GM23338 (cell line): Measurements from ENCODE around the gene PGAP6. TPM values are rescaled to one million over a fixed set of nuclear protein-coding genes. Genes with fewer than 3 reads are reported as not detected.

Experiments used
- ATAC-seq: fragments of 200-7000 bp; cut with Tn5 transposase; 3 replicates; pipeline ENCODE4 v1.9.1; 2020
- DNase-seq: peaks from one replicate; pipeline ENCODE4 v3.0.0-alpha.2; 2015; ENCODE audit warnings: low spot score
- H2AFZ ChIP-seq: fragments of 200-600 bp; sonication (generic); 2 replicates; pipeline ENCODE4 v1.8.0; 2016; ENCODE audit warnings: antibody characterized with exemption, mild to moderate bottlenecking, moderate library complexity
- H3F3A ChIP-seq: fragments of 200-600 bp; sonication (generic); replicated peaks from 2 replicates; pipeline ENCODE4 v1.8.0; 2017; ENCODE audit warnings: antibody characterized with exemption, mixed run types, low read depth
- H3K27ac ChIP-seq: fragments of 200-600 bp; sonication (generic); 2 replicates; pipeline ENCODE4 v1.6.1; 2016; ENCODE audit warnings: low read depth
- H3K27me3 ChIP-seq: fragments of 200-600 bp; sonication (generic); 2 replicates; pipeline ENCODE4 v1.8.0; 2016; ENCODE audit warnings: mild to moderate bottlenecking, mixed run types, moderate library complexity; ENCODE audit not compliant: insufficient read depth
- H3K36me3 ChIP-seq: fragments of 200-600 bp; sonication (generic); 2 replicates; pipeline ENCODE4 v1.8.0; 2016; ENCODE audit warnings: mild to moderate bottlenecking; ENCODE audit not compliant: insufficient read depth
- H3K4me1 ChIP-seq: fragments of 200-600 bp; sonication (generic); 2 replicates; pipeline ENCODE4 v1.8.0; 2016; ENCODE audit warnings: mild to moderate bottlenecking, moderate library complexity; ENCODE audit not compliant: insufficient read depth
- H3K4me2 ChIP-seq: fragments of 200-600 bp; sonication (generic); 2 replicates; pipeline ENCODE4 v1.7.1; 2017; ENCODE audit warnings: mixed run types
- H3K4me3 ChIP-seq: fragments of 200-600 bp; sonication (generic); 2 replicates; pipeline ENCODE4 v1.6.1; 2016; ENCODE audit warnings: mixed run types
- H3K79me2 ChIP-seq: fragments of 200-600 bp; sonication (generic); replicated peaks from 2 replicates; pipeline ENCODE4 v1.8.0; 2017; ENCODE audit warnings: mild to moderate bottlenecking; ENCODE audit not compliant: insufficient read depth
- H3K9me2 ChIP-seq: fragments of 200-600 bp; sonication (generic); 2 replicates; pipeline ENCODE4 v1.8.0; 2017; ENCODE audit not compliant: insufficient read depth
- H4K20me1 ChIP-seq: fragments of 200-600 bp; sonication (generic); replicated peaks from 2 replicates; pipeline ENCODE4 v1.8.0; 2017; ENCODE audit warnings: mild to moderate bottlenecking; ENCODE audit not compliant: insufficient read depth
- H3K27ac Mint-ChIP-seq: 2 replicates; pipeline ENCODE4 v1.8.0; 2020; ENCODE audit warnings: inconsistent platforms, mild to moderate bottlenecking, moderate library complexity, mixed read lengths
- H3K27me3 Mint-ChIP-seq: 3 replicates; pipeline ENCODE4 v1.8.0; 2022; ENCODE audit warnings: low read depth, mild to moderate bottlenecking, moderate library complexity, mixed read lengths, inconsistent platforms; ENCODE audit not compliant: insufficient read depth, poor library complexity
- H3K36me3 Mint-ChIP-seq: 3 replicates; pipeline ENCODE4 v1.8.0; 2021; ENCODE audit warnings: low read depth, mild to moderate bottlenecking, inconsistent platforms, moderate library complexity, mixed read lengths
- H3K4me1 Mint-ChIP-seq: 3 replicates; pipeline ENCODE4 v1.8.0; 2020; ENCODE audit warnings: mild to moderate bottlenecking, inconsistent platforms, mixed read lengths
- H3K4me3 Mint-ChIP-seq: 3 replicates; pipeline ENCODE4 v1.8.0; 2021; ENCODE audit warnings: moderate library complexity, mild to moderate bottlenecking, inconsistent platforms, mixed read lengths
- H3K9me3 Mint-ChIP-seq: 3 replicates; pipeline ENCODE4 v1.8.0; 2020; ENCODE audit warnings: moderate library complexity, mild to moderate bottlenecking, inconsistent platforms, mixed read lengths
- CREB1 ChIP-seq: fragments of 250-450 bp; sonication (Bioruptor Pico); IDR thresholded peaks from 2 replicates; pipeline ENCODE4 v1.5.0; 2020; ENCODE audit warnings: low read depth, mild to moderate bottlenecking, moderate library complexity
- ETS1 ChIP-seq: IDR thresholded peaks from 2 replicates; pipeline ENCODE4 v1.6.1; 2016; ENCODE audit warnings: antibody characterized with exemption
- EZH2 ChIP-seq: fragments of 200-600 bp; sonication (generic); IDR thresholded peaks from one replicate; pipeline ENCODE4 v1.8.0; 2017; ENCODE audit warnings: antibody characterized with exemption, mild to moderate bottlenecking, low read depth; ENCODE audit not compliant: unreplicated experiment
- EZH2phosphoT487 ChIP-seq: fragments of 200-600 bp; sonication (generic); IDR thresholded peaks from one replicate; pipeline ENCODE4 v1.8.1; 2018; ENCODE audit warnings: antibody characterized with exemption; ENCODE audit not compliant: unreplicated experiment
- JUNB ChIP-seq: IDR thresholded peaks from one replicate; pipeline ENCODE4 v1.6.1; 2016; ENCODE audit warnings: antibody characterized with exemption; ENCODE audit not compliant: unreplicated experiment
- NANOG ChIP-seq: IDR thresholded peaks from 2 replicates; pipeline ENCODE4 v1.6.1; 2016; ENCODE audit warnings: antibody characterized with exemption, borderline replicate concordance
- POLR2AphosphoS5 ChIP-seq: IDR thresholded peaks from 2 replicates; pipeline ENCODE4 v1.6.1; 2016; ENCODE audit warnings: antibody characterized with exemption, low read depth
- REST ChIP-seq: IDR thresholded peaks from one replicate; pipeline ENCODE4 v1.6.1; 2018; ENCODE audit warnings: antibody characterized with exemption; ENCODE audit not compliant: unreplicated experiment
- STAT1 ChIP-seq: IDR thresholded peaks from one replicate; pipeline ENCODE4 v1.6.1; 2016; ENCODE audit warnings: antibody characterized with exemption; ENCODE audit not compliant: unreplicated experiment
- ZNF114 ChIP-seq: fragments of 250-450 bp; sonication (Bioruptor Pico); IDR thresholded peaks from 2 replicates; pipeline ENCODE4 v1.5.0; 2020; ENCODE audit warnings: mild to moderate bottlenecking, moderate library complexity
- ZNF331 ChIP-seq: fragments of 250-450 bp; sonication (Bioruptor Pico); IDR thresholded peaks from 2 replicates; pipeline ENCODE4 v1.5.0; 2020; ENCODE audit warnings: low read depth, mild to moderate bottlenecking, moderate library complexity
- polyA plus RNA-seq: library from polyadenylated mRNA; unstranded; fragments of >200 nt; fragmentation: Nextera tagmentation; extraction: Ambion mirVana; gene quantifications from 2 replicates; pipeline ENCODE4 v1.2.1, GENCODE V29; 2016
- total RNA-seq: library from RNA; depleted of rRNA; stranded (reverse); fragments of >200 nt; shearing (Covaris generic); gene quantifications from 2 replicates; pipeline ENCODE4 v1.2.3, GENCODE V29; 2014
- TF ChIP-seq, protein P1 (sequence below): fragments of 250-450 bp; sonication (Bioruptor Pico); IDR thresholded peaks from 2 replicates; pipeline ENCODE4 v1.5.0; 2020; ENCODE audit warnings: mild to moderate bottlenecking, moderate library complexity
- TF ChIP-seq, protein P2 (sequence below), 2 experiments: fragments of 200-600 bp in 1 of 2; sonication (generic) in 1 of 2; conservative IDR thresholded peaks; 2 replicates each; pipeline versions ENCODE4 v1.5.1 to v1.6.1; 2016 to 2017; ENCODE audit warnings: antibody characterized with exemption in 2 of 2, low read depth in 2 of 2, mild to moderate bottlenecking in 2 of 2, moderate library complexity in 1 of 2

PGAP6 gene
- total and polyA plus RNA-seq, 2 experiments from 2014 or later, result 25.1 to 112 TPM

- H3K4me3 Mint-ChIP-seq, result no peak overlapping the region; the same call in 2 of the 3 replicates
- DNase-seq (no peak), ATAC-seq (no peak)
- Histone ChIP-seq H3K4me2 (no peak overlapping the region), H3K27ac (0 out of 2 replicates have a peak overlapping the region, but pooled peaks have one; percentile 39), H3K36me3 (no peaks in the 10 kb centered on the region), H3K79me2 (peaks cover 97% of the 10 kb centered on the region), H4K20me1 (peaks cover 58% of the 10 kb centered on the region), H3K27me3 (no peaks in the 10 kb centered on the region), H3F3A (peaks cover 9% of the 10 kb centered on the region), H2AFZ (no peak overlapping the region), H3K4me1 (no peaks in the 10 kb centered on the region; the same call in 1 of the 2 replicates), H3K4me3 (no peak overlapping the region), H3K9me2 (no peaks in the 10 kb centered on the region)
- peaks cover 8% of the 10 kb centered on the region for H3K27me3 Mint-ChIP-seq
- no peaks in the 10 kb centered on the region for H3K9me3 Mint-ChIP-seq
- H3K36me3 Mint-ChIP-seq, result peaks cover 60% of the 10 kb centered on the region
- TF ChIP-seq EZH2phosphoT487 (no peak), ZNF114 (CRISPR knock-in tag) (no peak), EZH2 (no peak), CREB1 (CRISPR knock-in tag) (no peak), ETS1 (no peak), NANOG (no peak), ZNF331 (CRISPR knock-in tag) (no peak), STAT1 (no peak), POLR2AphosphoS5 (no peak), REST (no peak), JUNB (no peak)
- TF ChIP-seq, protein P1, sequence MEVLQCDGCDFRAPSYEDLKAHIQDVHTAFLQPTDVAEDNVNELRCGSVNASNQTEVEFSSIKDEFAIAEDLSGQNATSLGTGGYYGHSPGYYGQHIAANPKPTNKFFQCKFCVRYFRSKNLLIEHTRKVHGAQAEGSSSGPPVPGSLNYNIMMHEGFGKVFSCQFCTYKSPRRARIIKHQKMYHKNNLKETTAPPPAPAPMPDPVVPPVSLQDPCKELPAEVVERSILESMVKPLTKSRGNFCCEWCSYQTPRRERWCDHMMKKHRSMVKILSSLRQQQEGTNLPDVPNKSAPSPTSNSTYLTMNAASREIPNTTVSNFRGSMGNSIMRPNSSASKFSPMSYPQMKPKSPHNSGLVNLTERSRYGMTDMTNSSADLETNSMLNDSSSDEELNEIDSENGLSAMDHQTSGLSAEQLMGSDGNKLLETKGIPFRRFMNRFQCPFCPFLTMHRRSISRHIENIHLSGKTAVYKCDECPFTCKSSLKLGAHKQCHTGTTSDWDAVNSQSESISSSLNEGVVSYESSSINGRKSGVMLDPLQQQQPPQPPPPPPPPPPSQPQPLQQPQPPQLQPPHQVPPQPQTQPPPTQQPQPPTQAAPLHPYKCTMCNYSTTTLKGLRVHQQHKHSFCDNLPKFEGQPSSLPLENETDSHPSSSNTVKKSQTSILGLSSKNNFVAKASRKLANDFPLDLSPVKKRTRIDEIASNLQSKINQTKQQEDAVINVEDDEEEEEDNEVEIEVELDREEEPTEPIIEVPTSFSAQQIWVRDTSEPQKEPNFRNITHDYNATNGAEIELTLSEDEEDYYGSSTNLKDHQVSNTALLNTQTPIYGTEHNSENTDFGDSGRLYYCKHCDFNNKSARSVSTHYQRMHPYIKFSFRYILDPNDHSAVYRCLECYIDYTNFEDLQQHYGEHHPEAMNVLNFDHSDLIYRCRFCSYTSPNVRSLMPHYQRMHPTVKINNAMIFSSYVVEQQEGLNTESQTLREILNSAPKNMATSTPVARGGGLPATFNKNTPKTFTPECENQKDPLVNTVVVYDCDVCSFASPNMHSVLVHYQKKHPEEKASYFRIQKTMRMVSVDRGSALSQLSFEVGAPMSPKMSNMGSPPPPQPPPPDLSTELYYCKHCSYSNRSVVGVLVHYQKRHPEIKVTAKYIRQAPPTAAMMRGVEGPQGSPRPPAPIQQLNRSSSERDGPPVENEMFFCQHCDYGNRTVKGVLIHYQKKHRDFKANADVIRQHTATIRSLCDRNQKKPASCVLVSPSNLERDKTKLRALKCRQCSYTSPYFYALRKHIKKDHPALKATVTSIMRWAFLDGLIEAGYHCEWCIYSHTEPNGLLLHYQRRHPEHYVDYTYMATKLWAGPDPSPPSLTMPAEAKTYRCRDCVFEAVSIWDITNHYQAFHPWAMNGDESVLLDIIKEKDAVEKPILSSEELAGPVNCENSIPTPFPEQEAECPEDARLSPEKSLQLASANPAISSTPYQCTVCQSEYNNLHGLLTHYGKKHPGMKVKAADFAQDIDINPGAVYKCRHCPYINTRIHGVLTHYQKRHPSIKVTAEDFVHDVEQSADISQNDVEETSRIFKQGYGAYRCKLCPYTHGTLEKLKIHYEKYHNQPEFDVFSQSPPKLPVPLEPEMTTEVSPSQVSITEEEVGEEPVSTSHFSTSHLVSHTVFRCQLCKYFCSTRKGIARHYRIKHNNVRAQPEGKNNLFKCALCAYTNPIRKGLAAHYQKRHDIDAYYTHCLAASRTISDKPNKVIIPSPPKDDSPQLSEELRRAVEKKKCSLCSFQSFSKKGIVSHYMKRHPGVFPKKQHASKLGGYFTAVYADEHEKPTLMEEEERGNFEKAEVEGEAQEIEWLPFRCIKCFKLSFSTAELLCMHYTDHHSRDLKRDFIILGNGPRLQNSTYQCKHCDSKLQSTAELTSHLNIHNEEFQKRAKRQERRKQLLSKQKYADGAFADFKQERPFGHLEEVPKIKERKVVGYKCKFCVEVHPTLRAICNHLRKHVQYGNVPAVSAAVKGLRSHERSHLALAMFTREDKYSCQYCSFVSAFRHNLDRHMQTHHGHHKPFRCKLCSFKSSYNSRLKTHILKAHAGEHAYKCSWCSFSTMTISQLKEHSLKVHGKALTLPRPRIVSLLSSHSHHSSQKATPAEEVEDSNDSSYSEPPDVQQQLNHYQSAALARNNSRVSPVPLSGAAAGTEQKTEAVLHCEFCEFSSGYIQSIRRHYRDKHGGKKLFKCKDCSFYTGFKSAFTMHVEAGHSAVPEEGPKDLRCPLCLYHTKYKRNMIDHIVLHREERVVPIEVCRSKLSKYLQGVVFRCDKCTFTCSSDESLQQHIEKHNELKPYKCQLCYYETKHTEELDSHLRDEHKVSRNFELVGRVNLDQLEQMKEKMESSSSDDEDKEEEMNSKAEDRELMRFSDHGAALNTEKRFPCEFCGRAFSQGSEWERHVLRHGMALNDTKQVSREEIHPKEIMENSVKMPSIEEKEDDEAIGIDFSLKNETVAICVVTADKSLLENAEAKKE (CRISPR knock-in tag), result no peak
- TF ChIP-seq, protein P2, sequence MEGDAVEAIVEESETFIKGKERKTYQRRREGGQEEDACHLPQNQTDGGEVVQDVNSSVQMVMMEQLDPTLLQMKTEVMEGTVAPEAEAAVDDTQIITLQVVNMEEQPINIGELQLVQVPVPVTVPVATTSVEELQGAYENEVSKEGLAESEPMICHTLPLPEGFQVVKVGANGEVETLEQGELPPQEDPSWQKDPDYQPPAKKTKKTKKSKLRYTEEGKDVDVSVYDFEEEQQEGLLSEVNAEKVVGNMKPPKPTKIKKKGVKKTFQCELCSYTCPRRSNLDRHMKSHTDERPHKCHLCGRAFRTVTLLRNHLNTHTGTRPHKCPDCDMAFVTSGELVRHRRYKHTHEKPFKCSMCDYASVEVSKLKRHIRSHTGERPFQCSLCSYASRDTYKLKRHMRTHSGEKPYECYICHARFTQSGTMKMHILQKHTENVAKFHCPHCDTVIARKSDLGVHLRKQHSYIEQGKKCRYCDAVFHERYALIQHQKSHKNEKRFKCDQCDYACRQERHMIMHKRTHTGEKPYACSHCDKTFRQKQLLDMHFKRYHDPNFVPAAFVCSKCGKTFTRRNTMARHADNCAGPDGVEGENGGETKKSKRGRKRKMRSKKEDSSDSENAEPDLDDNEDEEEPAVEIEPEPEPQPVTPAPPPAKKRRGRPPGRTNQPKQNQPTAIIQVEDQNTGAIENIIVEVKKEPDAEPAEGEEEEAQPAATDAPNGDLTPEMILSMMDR (conservative IDR thresholded peaks at IDR 0.05; ENCODE audit: low read depth in 2 of 2), result no peak
- peaks cover 14% of the 10 kb centered on the region for H3K4me1 Mint-ChIP-seq
- 0 out of 2 replicates have a peak overlapping the region, but pooled peaks have one; percentile 7 for H3K27ac Mint-ChIP-seq
Measured at GRCh38 chr16:347203-347602, 34.6 kb downstream of the PGAP6 start.
